ENCODE data around the gene ANKRD65.
A peak's percentile ranks its signal among the peaks of the same experiment; 100 is the strongest.

ANKRD65 gene

DNA sequence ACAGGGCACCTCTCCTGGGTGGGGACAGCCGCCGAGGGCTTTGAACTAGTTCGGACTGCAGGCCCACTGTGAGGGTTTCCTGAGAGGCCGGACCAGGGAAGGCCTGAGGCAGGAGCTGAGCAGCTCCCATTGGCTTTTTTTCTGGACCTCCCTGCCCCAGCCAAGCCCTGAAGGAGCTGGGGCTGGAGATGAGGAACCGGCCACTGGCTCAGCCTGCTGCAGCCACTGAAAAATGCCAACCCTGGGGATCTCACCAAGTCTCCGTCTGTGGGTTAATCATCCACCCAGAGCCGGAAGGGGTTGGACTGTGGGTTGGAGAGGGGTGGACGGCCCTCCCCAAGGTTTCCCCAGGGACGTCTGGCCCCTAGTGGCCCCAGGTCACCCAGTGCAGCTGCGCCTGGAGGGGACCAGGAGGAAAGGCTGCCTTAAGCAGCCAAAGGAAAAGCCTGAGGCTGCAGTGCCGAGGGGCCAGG, 16.9 kb upstream of the ANKRD65 start:
- H3K4me3 ChIP-seq (ENCODE audit: low read depth, low read length): no peak overlapping the region
- no peak for DNase-seq (ENCODE audit: low read depth)
- TF ChIP-seq, protein P1, sequence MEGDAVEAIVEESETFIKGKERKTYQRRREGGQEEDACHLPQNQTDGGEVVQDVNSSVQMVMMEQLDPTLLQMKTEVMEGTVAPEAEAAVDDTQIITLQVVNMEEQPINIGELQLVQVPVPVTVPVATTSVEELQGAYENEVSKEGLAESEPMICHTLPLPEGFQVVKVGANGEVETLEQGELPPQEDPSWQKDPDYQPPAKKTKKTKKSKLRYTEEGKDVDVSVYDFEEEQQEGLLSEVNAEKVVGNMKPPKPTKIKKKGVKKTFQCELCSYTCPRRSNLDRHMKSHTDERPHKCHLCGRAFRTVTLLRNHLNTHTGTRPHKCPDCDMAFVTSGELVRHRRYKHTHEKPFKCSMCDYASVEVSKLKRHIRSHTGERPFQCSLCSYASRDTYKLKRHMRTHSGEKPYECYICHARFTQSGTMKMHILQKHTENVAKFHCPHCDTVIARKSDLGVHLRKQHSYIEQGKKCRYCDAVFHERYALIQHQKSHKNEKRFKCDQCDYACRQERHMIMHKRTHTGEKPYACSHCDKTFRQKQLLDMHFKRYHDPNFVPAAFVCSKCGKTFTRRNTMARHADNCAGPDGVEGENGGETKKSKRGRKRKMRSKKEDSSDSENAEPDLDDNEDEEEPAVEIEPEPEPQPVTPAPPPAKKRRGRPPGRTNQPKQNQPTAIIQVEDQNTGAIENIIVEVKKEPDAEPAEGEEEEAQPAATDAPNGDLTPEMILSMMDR (IDR thresholded peaks at IDR 0.05; ENCODE audit: insufficient read depth, low read depth, low read length, missing control alignments): no peak

DNA sequence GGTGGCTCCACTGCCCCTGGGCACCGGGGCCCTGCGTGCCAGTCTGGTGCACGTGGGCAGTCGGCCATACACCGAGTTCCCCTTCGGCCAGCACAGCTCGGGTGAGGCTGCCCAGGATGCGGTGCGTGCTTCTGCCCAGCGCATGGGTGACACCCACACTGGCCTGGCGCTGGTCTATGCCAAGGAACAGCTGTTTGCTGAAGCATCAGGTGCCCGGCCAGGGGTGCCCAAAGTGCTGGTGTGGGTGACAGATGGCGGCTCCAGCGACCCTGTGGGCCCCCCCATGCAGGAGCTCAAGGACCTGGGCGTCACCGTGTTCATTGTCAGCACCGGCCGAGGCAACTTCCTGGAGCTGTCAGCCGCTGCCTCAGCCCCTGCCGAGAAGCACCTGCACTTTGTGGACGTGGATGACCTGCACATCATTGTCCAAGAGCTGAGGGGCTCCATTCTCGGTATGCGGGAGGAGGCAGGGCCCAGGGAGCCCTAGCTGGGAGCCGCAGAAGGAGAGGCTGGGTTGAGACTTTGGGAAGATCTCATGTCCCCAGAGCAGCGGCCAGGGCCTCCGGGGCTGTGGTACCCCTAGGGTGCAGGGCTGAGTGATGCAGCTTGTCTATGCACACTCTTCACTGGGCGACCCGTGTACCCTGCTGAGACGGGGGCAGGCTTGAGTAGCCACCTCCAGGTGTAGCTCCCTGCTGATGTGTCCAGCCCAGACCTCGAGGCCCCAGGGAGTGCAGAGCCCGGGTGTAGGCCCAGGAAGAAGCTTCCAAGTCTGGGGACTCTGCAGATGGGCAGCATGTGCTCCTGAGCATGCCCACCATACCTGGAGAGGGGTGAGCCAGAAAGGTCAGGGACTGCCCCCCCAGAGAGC, 16.2 kb upstream of the ANKRD65 start:
- H3K4me3 ChIP-seq (ENCODE audit: low read depth, low read length): no peak overlapping the region
- TF ChIP-seq, protein P1 (IDR thresholded peaks at IDR 0.05; ENCODE audit: insufficient read depth, low read depth, low read length, missing control alignments): no peak
- no peak for DNase-seq (ENCODE audit: low read depth)

DNA sequence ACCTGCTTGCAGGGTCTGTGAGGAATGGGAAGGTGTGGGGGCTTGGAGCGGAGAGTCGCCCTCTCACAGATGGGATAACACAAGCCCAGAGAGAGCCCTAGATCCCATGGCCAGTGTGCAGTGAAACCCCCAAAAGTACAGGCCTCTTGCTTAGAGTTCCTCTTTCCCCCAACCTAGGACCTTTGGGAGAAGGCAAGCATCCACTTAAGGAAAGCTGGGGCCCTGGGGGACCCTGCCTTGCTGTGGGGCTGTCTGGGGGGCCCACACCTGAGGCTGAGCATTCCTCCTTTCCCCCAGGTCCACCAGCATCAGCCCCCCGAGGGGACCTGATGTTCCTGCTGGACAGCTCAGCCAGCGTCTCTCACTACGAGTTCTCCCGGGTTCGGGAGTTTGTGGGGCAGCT, 15.6 kb upstream of the ANKRD65 start:
- no peak for DNase-seq (ENCODE audit: low read depth)
- TF ChIP-seq, protein P1 (IDR thresholded peaks at IDR 0.05; ENCODE audit: insufficient read depth, low read depth, low read length, missing control alignments): no peak
- H3K4me3 ChIP-seq (ENCODE audit: low read depth, low read length): no peak overlapping the region

DNA sequence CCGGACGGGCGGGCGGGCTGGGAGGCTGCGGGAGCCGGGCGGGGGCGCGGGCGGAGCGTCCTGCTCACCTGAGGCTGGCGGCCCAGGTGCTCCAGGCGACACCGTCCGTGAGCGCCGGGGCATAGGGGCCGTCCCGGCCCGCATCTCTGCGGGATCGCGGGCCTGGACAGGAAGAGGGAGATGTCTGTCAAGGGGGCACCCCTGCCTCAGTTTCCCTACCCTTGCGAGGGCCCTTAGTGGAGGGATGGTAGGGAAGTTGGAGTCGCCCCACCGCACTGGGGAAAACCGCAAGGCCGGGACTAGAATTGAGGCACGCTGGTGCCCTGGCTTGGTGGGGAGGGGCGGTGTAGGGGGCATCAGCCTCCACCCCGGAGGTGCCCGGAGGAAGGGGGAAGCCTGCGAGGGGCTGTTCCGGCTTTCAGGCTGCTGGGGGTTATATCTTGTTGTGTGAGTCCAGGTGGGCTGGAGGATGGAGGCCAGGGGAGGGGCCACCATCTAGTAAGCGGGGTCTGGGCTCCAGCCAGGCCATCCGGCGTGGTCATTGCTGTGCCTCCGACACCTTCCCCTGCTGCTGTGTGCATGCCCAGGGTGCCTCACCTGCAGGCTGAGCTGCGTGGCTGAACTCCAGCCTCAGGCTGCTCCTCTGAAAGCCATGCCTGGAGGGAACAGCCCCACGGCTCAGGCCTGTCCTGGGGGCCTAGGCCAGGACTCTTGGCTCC, 15.0 kb upstream of the ANKRD65 start:
- DNase-seq (ENCODE audit: low read depth): no peak
- no peak overlapping the region for H3K4me3 ChIP-seq (ENCODE audit: low read depth, low read length)

DNA sequence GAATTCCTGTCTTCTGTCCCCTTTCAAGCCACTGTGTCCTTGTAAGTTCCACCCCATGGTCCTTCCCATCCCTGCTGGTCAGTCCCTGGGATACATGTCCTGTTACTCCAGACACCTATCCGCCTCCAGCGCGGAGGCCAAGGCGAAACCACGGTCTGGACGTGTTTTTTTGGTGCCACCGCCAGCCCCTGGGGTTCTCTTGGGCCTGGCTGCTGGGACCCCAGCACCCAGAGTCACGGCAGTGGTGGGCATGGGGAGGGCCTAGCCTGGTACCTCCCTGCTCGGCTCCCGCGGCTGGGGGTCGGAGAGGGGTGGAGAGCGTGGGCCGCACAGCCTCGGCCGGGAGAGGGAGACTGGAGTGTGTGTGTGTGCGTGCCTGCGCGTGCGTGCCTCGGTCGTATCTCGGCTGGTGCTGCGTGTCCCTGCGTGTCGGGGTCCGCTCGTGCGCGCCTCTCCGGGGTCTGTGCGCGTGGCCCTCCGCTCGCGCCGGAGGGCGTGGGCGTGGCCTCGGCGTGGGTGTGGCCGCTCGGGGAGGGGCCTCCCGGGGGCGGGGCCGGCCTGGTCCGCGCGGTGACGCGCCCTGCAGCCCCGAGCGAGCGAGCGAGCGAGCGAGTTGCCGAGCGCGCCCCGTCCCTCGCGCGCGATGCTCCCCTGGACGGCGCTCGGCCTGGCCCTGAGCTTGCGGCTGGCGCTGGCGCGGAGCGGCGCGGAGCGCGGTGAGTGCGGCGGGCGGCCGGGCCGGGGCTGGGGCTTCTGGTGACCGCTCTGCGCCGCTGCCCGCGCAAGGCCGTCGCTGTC, 14.2 kb upstream of the ANKRD65 start, which contains the start of gene VWA1:
VWA1 (plus strand) TSS at position 585 of the 798 bp plus-strand sequence; CDS start at position 644, 59 bp downstream.
- TF ChIP-seq, protein P1 (IDR thresholded peaks at IDR 0.05; ENCODE audit: insufficient read depth, low read depth, low read length, missing control alignments): no peak
- peak; percentile 54 for DNase-seq (ENCODE audit: low read depth)
- no peak within 1 kb of the TSS for H3K4me3 ChIP-seq (ENCODE audit: low read depth, low read length)

More for the DNA sequence above, 15.0 kb upstream of the ANKRD65 start:
- TF ChIP-seq, protein P1 (IDR thresholded peaks at IDR 0.05; ENCODE audit: insufficient read depth, low read depth, low read length, missing control alignments): no peak

DNA sequence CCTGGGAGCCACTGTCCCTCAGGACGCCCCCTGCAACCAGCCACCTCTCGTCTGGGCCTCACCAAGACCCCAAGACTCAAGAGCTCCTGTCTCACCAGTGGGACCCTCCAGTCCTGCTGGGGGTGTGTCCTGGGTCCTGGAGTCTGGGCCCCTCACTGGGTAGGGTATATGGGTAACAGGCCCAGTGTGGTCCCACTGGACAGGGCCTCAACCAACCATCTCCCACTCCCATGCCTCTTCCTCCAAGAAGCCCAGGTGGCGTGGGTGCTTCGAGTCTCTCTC, 13.7 kb upstream of the ANKRD65 start:
- H3K4me3 ChIP-seq (ENCODE audit: low read depth, low read length): no peak overlapping the region
- TF ChIP-seq, protein P1 (IDR thresholded peaks at IDR 0.05; ENCODE audit: insufficient read depth, low read depth, low read length, missing control alignments): no peak
- DNase-seq (ENCODE audit: low read depth): no peak

All from GM12865 (cell line).